ENCODE data around the gene C5. TPM values are rescaled to one million over a fixed set of nuclear protein-coding genes. Genes with fewer than 3 reads are reported as not detected.

C5 gene
- total RNA-seq, 1 experiment from 2014 or later, result 0.74 TPM

DNA sequence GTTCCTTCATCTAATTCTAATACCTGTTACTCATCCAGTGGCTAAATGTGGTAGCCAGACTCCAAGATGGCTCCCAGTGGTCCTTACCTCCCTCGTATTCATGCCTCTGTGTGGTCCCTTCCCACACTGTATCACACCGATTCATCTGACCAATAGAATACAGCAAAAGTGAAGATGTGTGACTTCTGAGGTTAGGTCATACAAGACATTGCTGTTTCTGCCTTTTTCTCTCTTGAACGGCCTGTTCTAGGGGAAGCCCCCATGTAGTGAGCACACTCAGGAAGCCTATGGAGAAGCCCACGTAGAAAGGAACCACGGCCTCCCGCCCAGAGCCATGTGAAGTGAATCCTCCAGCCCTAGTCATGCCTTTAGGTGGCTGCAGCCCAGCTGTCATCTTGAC is 9.4 kb upstream of the C5 start:
- no peaks in the 10 kb centered on the region for H3K4me1 Mint-ChIP-seq

More for the DNA sequence above, 9.4 kb upstream of the C5 start:
- WGBS (ENCODE audit: extremely low coverage, insufficient read length, low lambda C conversion rate), result no CpG with 5 or more reads among the region's 6 CpGs
- no peaks in the 10 kb centered on the region for H4K20me1 ChIP-seq (ENCODE audit: control insufficient read depth, insufficient read depth, insufficient read length)
- no peaks in the 10 kb centered on the region for H3K23me2 ChIP-seq (ENCODE audit: insufficient read length, low read depth, low read length, poor library complexity, severe bottlenecking)
- H2BK15ac ChIP-seq (ENCODE audit: low read depth, low read length), result no peak overlapping the region
- no peaks in the 10 kb centered on the region for H3K4me1 ChIP-seq (ENCODE audit: insufficient read depth, low read length)
- TF ChIP-seq CTCF (conservative IDR thresholded peaks at IDR 0.05), result no peak
- no peak overlapping the region for H3K27ac Mint-ChIP-seq
- H3K27ac ChIP-seq (ENCODE audit: insufficient read length, low read depth, low read length), result no peak overlapping the region
- no peak overlapping the region for H3T11ph ChIP-seq (ENCODE audit: low read length)
- no peak overlapping the region for H3K4me2 ChIP-seq (ENCODE audit: insufficient read depth, insufficient read length, low read length)
- no peak for DNase-seq
- H3K56ac ChIP-seq (ENCODE audit: insufficient read length, low read depth, low read length), result no peak overlapping the region
- H2AK5ac ChIP-seq (ENCODE audit: insufficient read length, low read length), result no peak overlapping the region
- no peaks in the 10 kb centered on the region for H3K79me1 ChIP-seq (ENCODE audit: insufficient read depth, low read depth, low read length, poor library complexity, severe bottlenecking)
- H3K36me3 Mint-ChIP-seq (ENCODE audit: insufficient read depth in 1 of 3, low read depth in 3 of 3), result no peaks in the 10 kb centered on the region
- no peak overlapping the region for H2BK20ac ChIP-seq (ENCODE audit: low read depth, low read length, poor library complexity, severe bottlenecking)
- no peak overlapping the region for H3K23ac ChIP-seq (ENCODE audit: insufficient read length, low read depth, low read length)
- H3K27me3 ChIP-seq (ENCODE audit: insufficient read depth, low read length), result no peaks in the 10 kb centered on the region
- H3K9ac ChIP-seq (ENCODE audit: extremely low read depth, insufficient read length, low read length), result no peak overlapping the region
- no peaks in the 10 kb centered on the region for H3K9me3 Mint-ChIP-seq
- no peak overlapping the region for H2BK12ac ChIP-seq (ENCODE audit: insufficient read length, low read depth, low read length)
- H3K4me3 Mint-ChIP-seq, result no peak overlapping the region
- H4K8ac ChIP-seq (replicated peaks; ENCODE audit: insufficient read length, low read depth, low read length), result no peak overlapping the region
- H3K18ac ChIP-seq (ENCODE audit: insufficient read length, low read depth, low read length), result no peak overlapping the region
- H3K79me2 ChIP-seq (ENCODE audit: insufficient read depth, low read length), result no peaks in the 10 kb centered on the region
- H4K91ac ChIP-seq (ENCODE audit: insufficient read length, low read depth, low read length), result no peak overlapping the region
- H3K14ac ChIP-seq (ENCODE audit: insufficient read depth, low read length), result no peak overlapping the region
- no peaks in the 10 kb centered on the region for H3K9me3 ChIP-seq (ENCODE audit: control insufficient read depth, low read depth, low read length)
- no peak overlapping the region for H2AFZ ChIP-seq (ENCODE audit: low read length)
- no peak overlapping the region for H3K4ac ChIP-seq (ENCODE audit: low read depth, low read length)
- no peak overlapping the region for H4K5ac ChIP-seq (ENCODE audit: insufficient read length, low read depth, low read length)
- H2BK120ac ChIP-seq (ENCODE audit: low read depth, low read length, poor library complexity, severe bottlenecking), result no peak overlapping the region
- no peak overlapping the region for H2BK5ac ChIP-seq (ENCODE audit: insufficient read length, low read length)
- peaks cover 23% of the 10 kb centered on the region for H3K27me3 Mint-ChIP-seq (ENCODE audit: low read depth)

All from H9 (cell line).